Neural cell (in vitro differentiated cells): ENCODE results near the gene FASLG. TPM values are rescaled to one million over a fixed set of nuclear protein-coding genes. Genes with fewer than 3 reads are reported as not detected.

Experiments used
- H2AFZ ChIP-seq: fragments of 200-600, 300-800 bp; sonication (generic), shearing (Covaris generic); 2 replicates; pipeline ENCODE4 v1.6.0; 2014; ENCODE audit warnings: low read depth, mild to moderate bottlenecking, antibody characterized with exemption, low read length, moderate library complexity
- H3F3A ChIP-seq: fragments of 200-600 bp; shearing (Covaris generic); 2 replicates; pipeline ENCODE4 v1.6.1; 2016; ENCODE audit warnings: mild to moderate bottlenecking, moderate library complexity, mixed read lengths, antibody characterized with exemption, low read length; ENCODE audit not compliant: insufficient read depth, poor library complexity, severe bottlenecking
- H3K27ac ChIP-seq: fragments of 200-600, 300-800 bp; sonication (generic), shearing (Covaris generic); 2 replicates; pipeline ENCODE4 v1.5.1; 2014; ENCODE audit warnings: mild to moderate bottlenecking, low read length, moderate library complexity
- H3K27me3 ChIP-seq: fragments of 300-800, 200-600 bp; sonication (generic), shearing (Covaris generic); 2 replicates; pipeline ENCODE4 v1.6.0; 2014; ENCODE audit warnings: mild to moderate bottlenecking, low read depth, low read length, moderate library complexity; ENCODE audit not compliant: insufficient read depth
- H3K36me3 ChIP-seq: fragments of 300-800, 200-600 bp; sonication (generic), shearing (Covaris generic); 2 replicates; pipeline ENCODE4 v1.5.1; 2014; ENCODE audit warnings: mild to moderate bottlenecking, antibody characterized with exemption, low read length, moderate library complexity; ENCODE audit not compliant: insufficient read depth
- H3K4me2 ChIP-seq: fragments of 300-800, 200-600 bp; sonication (generic), shearing (Covaris generic); 2 replicates; pipeline ENCODE4 v1.6.0; 2014; ENCODE audit warnings: mild to moderate bottlenecking, low read length
- H3K4me3 ChIP-seq: fragments of 300-800, 200-600 bp; sonication (generic), shearing (Covaris generic); 2 replicates; pipeline ENCODE4 v1.5.1; 2014; ENCODE audit warnings: mild to moderate bottlenecking, low read length, moderate library complexity
- H3K79me2 ChIP-seq: fragments of 200-600 bp; shearing (Covaris generic); replicated peaks from 2 replicates; pipeline ENCODE4 v1.6.0; 2014; ENCODE audit warnings: mild to moderate bottlenecking, low read length, moderate library complexity; ENCODE audit not compliant: insufficient read depth
- H3K9ac ChIP-seq: fragments of 300-800, 200-600 bp; sonication (generic), shearing (Covaris generic); 2 replicates; pipeline ENCODE4 v1.6.1; 2016; ENCODE audit warnings: mild to moderate bottlenecking, low read length, mixed read lengths
- H3K9me2 ChIP-seq: fragments of 200-600 bp; shearing (Covaris generic); 2 replicates; pipeline ENCODE4 v1.6.1; 2016; ENCODE audit warnings: mild to moderate bottlenecking, low read length, mixed read lengths; ENCODE audit not compliant: insufficient read depth
- H3K9me3 ChIP-seq: fragments of 200-600, 300-800 bp; sonication (generic), shearing (Covaris generic); 2 replicates; pipeline ENCODE4 v1.6.1; 2016; ENCODE audit warnings: mild to moderate bottlenecking, mixed run types, low read length, moderate library complexity, mixed read lengths
- H4K20me1 ChIP-seq: fragments of 200-600 bp; shearing (Covaris generic); 2 replicates; pipeline ENCODE4 v1.6.1; 2016; ENCODE audit warnings: mild to moderate bottlenecking, mixed run types; ENCODE audit not compliant: insufficient read depth
- CTCF ChIP-seq: fragments of 450-650 bp; IDR thresholded peaks from 2 replicates; pipeline ENCODE4 v1.5.1; 2014; ENCODE audit warnings: antibody characterized with exemption, mild to moderate bottlenecking, moderate library complexity; ENCODE audit not compliant: poor library complexity, severe bottlenecking
- EP300 ChIP-seq: fragments of 450-650 bp; conservative IDR thresholded peaks from 2 replicates; pipeline ENCODE4 v1.6.1; 2014; ENCODE audit warnings: antibody characterized with exemption, mild to moderate bottlenecking, moderate library complexity; ENCODE audit not compliant: poor library complexity, severe bottlenecking
- EZH2 ChIP-seq: fragments of 200-600, 300-800 bp; shearing (Covaris generic), sonication (generic); IDR thresholded peaks from 2 replicates; pipeline ENCODE4 v1.6.1; 2014; ENCODE audit warnings: antibody characterized with exemption, low read length, borderline replicate concordance, mild to moderate bottlenecking; ENCODE audit not compliant: insufficient read depth, poor library complexity, severe bottlenecking
- MXI1 ChIP-seq: fragments of 450-650 bp; conservative IDR thresholded peaks from 2 replicates; pipeline ENCODE4 v1.6.1; 2014; ENCODE audit warnings: antibody characterized with exemption, mild to moderate bottlenecking; ENCODE audit not compliant: poor library complexity, severe bottlenecking
- POLR2AphosphoS5 ChIP-seq: IDR thresholded peaks from 2 replicates; pipeline ENCODE4 v1.6.1; 2012
- RAD21 ChIP-seq: fragments of 450-650 bp; conservative IDR thresholded peaks from 2 replicates; pipeline ENCODE4 v1.6.1; 2014; ENCODE audit warnings: antibody characterized with exemption, mild to moderate bottlenecking, moderate library complexity
- REST ChIP-seq: IDR thresholded peaks from 2 replicates; pipeline ENCODE4 v1.6.1; 2012; ENCODE audit warnings: borderline replicate concordance
- SMC3 ChIP-seq: fragments of 450-650 bp; conservative IDR thresholded peaks from 2 replicates; pipeline ENCODE4 v1.6.1; 2014; ENCODE audit warnings: antibody characterized with exemption, mild to moderate bottlenecking, moderate library complexity; ENCODE audit not compliant: poor library complexity
- TAF1 ChIP-seq: IDR thresholded peaks from 2 replicates; pipeline ENCODE4 v1.6.1; 2012; ENCODE audit warnings: low read depth
- polyA plus RNA-seq: library from polyadenylated mRNA; depleted of rRNA; stranded (reverse); fragments of >200 nt; gene quantifications from 2 replicates; pipeline ENCODE4 v1.2.3, GENCODE V29; 2014

FASLG gene
- polyA plus RNA-seq, 1 donor from 2014 or later: not detected

GRCh38 chr1:172670791-172671190, 11.9 kb downstream of the FASLG start:
- no peak overlapping the region for H3K27ac ChIP-seq
- no peaks in the 10 kb centered on the region for H3K9me3 ChIP-seq
- no peak overlapping the region for H3K9ac ChIP-seq
- H3F3A ChIP-seq: no peaks in the 10 kb centered on the region
- H3K36me3 ChIP-seq: no peaks in the 10 kb centered on the region
- no peaks in the 10 kb centered on the region for H3K9me2 ChIP-seq
- no peak overlapping the region for H3K4me2 ChIP-seq
- no peaks in the 10 kb centered on the region for H3K27me3 ChIP-seq
- H3K4me3 ChIP-seq: no peak overlapping the region
- peaks cover 3% of the 10 kb centered on the region for H4K20me1 ChIP-seq
- H2AFZ ChIP-seq: no peak overlapping the region
- no peak for TF ChIP-seq TAF1
- no peak for TF ChIP-seq CTCF
- TF ChIP-seq REST: no peak
- no peak for TF ChIP-seq EZH2
- no peak for TF ChIP-seq RAD21
- no peak for TF ChIP-seq EP300
- no peak for TF ChIP-seq POLR2AphosphoS5
- no peak for TF ChIP-seq MXI1
- no peak for TF ChIP-seq SMC3
- H3K79me2 ChIP-seq: no peaks in the 10 kb centered on the region

- H4K20me1 ChIP-seq: peaks cover 3% of the 10 kb centered on the region
- H3K27ac ChIP-seq: no peak overlapping the region
- no peaks in the 10 kb centered on the region for H3F3A ChIP-seq
- no peaks in the 10 kb centered on the region for H3K79me2 ChIP-seq
- TF ChIP-seq POLR2AphosphoS5 (no peak), REST (no peak), RAD21 (no peak), CTCF (no peak), EZH2 (no peak), TAF1 (no peak), MXI1 (no peak), SMC3 (no peak), EP300 (no peak)
- no peaks in the 10 kb centered on the region for H3K36me3 ChIP-seq
- no peak overlapping the region for H2AFZ ChIP-seq
- H3K4me2 ChIP-seq: no peak overlapping the region
- H3K27me3 ChIP-seq: no peaks in the 10 kb centered on the region
- H3K9me2 ChIP-seq: no peaks in the 10 kb centered on the region
- H3K9me3 ChIP-seq: no peaks in the 10 kb centered on the region
- H3K4me3 ChIP-seq: no peak overlapping the region
- H3K9ac ChIP-seq: no peak overlapping the region
These were observed 12.7 kb downstream of the FASLG start for GRCh38 chr1:172671591-172671990.
